Muscle of arm (tissue), 12 donors: Measurements from ENCODE around the gene ZNF467. TPM values are rescaled to one million over a fixed set of nuclear protein-coding genes. Genes with fewer than 3 reads are reported as not detected.

Experiments
- DNase-seq: peaks from one replicate; pipeline ENCODE4 v3.0.0-alpha.2; 2013
- polyA plus RNA-seq, 12 donors: library from polyadenylated mRNA; unstranded; fragments of 120-200 nt; gene quantifications; one replicate each; pipeline ENCODE4 v1.2.1, GENCODE V29; 2013; ENCODE audit not compliant: insufficient read length in 12 of 12

ZNF467 gene
- polyA plus RNA-seq, 12 donors: 4.8 to 15.1 (median 5.8) TPM; not detected in 1

DNA sequence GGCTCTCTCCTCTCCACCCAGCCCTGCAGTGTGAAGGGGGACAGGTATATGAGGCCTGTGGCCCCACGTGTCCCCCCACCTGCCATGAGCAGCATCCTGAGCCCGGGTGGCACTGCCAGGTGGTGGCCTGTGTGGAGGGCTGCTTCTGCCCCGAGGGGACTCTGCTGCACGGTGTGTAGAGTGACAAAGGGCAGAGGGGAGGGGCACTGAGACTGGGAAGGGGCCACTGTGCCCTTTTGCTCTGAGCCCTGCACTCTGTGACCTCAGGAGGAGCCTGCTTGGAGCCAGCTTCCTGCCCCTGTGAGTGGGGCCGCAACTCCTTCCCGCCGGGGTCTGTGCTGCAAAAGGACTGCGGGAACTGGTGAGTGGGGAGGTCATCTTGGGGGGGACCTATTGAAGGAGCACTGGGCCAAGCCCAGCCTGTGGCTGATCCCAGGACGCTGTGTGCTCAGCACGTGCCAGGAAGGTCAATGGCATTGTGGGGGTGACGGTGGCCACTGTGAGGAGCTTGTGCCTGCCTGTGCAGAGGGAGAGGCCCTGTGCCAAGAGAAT, 15.0 kb upstream of the ZNF467 start:
- DNase-seq: no peak

DNA sequence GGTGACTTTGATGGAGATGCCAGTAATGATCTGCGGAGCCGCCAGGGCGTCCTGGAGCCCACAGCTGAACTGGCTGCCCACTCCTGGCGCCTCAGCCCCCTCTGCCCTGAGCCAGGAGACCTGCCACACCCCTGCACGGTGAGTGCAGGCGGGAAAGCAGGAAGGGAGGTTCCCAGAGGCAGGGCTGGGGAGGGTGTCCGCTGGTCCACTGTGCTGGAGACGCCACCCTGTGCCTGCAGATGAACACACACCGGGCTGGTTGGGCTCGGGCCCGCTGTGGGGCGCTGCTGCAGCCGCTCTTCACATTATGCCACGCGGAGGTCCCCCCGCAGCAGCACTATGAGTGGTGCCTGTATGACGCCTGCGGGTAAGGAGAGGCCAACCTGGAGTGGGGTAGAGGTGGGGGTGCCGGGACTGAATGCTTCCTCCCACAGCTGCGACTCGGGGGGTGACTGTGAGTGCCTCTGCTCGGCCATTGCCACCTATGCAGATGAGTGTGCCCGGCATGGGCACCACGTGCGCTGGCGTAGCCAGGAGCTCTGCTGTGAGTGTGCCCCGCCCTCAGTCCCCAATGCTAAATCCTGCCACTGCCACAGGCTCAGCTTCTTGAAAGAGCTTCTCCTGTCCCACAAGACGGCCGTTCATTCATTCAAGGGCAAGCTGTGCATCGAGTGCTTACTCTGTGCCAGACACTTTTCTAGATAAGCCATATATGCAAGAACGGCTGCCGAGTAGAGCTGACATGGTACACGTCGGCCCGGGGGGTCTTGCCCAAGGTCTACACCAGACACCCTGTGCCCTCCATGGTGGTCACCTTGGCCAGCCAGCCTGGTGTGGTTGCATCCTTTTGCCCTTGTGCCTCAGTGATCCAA, 14.3 kb upstream of the ZNF467 start:
- DNase-seq: no peak

DNA sequence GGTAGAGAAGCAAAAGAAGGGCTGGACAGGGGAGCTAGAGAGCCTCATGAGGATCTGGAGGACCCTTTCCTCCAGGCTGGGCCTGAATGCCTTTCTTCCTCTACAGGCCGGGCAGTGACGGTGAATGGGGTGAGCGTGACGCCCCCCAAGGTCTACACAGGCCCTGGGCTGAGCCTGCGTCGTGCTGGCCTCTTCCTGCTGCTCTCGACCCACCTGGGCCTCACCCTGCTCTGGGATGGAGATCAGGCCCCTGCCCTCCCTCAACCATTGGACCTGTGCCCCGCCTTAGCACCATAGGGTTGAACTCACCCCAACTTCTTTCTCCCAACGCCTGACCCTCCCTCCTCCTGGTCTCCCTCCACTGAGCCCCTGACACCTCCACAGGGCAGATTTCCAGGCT, 12.6 kb upstream of the ZNF467 start:
- no peak for DNase-seq

DNA sequence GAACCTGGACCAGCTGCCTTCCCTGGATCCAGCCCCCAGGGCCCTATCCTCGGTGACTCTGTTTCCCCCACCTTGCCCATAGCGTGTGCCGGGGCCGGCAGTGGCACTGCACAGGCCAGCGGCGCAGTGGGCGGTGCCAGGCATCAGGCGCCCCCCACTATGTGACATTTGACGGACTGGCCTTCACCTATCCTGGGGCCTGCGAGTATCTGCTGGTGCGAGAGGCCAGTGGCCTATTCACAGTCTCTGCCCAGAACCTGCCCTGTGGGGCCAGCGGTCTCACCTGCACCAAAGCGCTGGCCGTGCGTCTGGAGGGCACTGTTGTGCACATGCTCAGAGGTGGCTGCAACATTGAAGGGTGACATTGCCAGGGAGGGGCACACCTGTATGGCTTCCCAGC, 12.0 kb upstream of the ZNF467 start:
- DNase-seq: no peak

DNA sequence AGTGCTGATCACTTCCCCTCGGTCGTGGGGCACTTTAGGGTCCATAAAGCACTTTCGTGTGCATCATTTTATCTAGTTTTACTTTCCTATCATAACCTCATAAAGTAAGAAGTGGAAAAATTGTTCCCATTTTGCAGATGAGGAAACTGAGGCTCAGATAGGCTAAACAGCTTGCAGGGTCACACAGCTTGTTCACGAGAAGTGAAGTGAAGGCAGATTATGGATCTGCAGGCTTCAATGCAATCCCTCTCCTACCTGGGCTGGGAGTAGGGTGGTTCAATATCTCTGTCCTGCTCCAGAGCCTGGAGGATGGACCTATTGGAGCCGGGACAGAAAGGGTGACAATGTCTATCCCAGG, 10.8 kb upstream of the ZNF467 start:
- DNase-seq: no peak

DNA sequence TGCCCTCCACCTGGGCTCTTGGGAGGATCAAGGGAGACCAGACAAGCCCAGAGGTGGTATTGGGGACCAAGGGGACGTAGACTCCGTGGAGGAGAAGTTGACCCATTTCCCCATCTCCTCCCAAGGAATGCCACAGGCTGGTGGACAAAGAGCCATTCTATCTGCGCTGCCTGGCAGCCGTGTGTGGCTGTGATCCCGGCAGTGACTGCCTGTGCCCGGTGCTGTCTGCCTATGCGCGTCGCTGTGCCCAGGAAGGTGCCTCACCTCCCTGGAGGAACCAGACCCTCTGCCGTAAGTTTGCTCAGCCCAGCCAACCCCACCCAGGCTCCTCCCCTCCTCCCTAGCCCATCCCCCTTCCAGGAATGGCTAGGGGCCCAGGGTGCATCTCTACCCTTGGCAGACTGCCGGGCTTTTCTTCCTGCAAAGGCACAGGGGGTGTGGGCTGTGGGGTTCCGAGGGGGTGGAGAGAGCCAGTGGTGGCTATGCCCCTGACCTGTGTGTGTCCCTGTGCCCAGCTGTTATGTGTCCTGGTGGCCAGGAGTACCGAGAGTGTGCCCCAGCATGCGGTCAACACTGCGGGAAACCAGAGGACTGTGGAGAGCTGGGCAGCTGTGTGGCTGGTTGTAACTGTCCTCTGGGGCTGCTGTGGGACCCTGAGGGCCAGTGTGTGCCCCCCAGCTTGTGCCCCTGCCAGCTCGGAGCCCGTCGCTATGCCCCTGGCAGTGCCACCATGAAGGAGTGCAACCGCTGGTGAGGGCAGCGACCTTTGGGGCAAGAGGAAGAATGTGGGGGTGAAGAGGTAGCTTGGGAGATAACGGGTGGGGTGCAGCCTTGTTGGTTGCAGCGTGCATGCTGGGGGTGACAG, 10.2 kb upstream of the ZNF467 start:
- DNase-seq: no peak

DNA sequence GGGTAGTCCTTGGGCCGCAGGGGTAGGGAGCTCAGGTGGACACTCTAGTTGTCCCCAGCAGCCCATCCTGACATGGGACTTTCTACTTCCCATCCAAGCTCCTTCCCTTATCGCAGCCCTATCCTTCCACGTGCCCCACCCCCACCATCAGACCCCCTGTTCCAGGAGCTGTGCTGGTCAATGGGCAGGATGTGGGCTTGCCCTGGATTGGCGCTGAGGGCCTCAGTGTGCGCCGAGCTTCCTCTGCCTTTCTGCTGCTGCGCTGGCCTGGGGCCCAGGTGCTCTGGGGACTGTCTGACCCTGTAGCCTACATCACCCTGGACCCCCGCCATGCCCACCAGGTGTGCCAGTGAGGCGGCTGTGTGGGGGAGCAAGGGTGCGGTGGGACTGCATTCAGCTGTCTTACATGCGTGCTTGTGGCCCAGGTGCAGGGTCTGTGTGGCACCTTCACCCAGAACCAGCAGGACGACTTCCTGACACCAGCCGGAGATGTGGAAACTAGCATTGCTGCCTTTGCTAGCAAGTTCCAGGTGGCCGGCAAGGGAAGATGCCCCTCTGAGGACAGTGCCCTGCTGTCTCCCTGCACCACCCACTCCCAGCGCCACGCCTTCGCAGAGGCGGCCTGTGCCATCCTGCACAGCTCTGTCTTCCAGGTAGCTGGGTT, 9.4 kb upstream of the ZNF467 start:
- no peak for DNase-seq

DNA sequence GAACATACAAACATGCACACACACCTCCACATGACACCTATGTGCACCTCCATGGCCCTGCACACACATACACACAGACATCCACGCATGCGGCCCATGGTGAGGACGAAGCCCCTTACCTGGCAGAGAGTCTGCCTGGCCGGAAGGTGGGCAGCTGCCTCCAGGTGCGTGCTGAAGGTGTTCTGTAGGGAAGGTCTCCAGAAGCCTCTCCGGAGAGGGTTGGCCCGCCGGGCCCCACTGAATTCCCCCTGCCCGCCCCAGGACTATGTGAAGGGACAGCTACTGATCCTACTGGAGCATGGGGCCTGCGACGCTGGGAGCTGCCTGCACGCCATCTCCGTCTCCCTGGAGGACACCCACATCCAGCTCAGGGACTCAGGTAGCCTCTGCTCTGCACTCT, 8.5 kb upstream of the ZNF467 start:
- no peak for DNase-seq

DNA sequence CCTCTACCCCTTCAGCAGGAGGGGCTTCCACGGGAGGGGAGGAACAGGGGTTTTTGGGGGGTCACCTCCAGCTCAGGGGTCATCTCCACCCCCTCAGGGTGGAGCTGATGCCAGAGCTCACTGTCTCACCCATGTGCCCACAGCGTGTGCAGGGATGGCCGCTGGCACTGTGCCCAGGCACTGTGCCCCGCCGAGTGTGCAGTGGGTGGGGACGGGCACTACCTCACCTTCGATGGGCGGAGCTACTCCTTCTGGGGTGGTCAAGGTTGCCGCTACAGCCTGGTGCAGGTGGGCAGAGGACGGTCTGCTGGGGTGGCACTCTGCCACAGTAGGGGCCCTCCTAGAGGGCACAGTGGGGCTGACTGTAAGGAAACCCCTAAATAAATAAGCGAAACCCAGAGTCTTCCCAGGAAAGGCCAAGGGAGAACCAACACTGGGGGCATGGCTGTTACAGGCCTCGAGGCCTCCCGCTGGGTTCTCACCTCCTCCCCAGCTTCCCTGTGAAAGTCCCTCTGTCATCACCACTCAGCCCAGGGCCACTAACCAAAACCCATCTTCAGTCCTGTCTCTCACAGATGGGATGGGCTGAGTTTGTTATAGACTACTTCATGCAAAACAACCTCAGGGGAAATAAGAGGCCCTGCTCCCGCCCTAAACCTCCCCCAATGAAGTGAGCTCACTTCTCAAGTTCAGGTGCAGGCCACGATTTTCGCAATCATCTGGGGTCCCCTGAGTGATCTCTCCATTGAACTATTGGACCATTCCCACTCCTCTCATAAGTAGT, 7.4 kb upstream of the ZNF467 start:
- DNase-seq: no peak

DNA sequence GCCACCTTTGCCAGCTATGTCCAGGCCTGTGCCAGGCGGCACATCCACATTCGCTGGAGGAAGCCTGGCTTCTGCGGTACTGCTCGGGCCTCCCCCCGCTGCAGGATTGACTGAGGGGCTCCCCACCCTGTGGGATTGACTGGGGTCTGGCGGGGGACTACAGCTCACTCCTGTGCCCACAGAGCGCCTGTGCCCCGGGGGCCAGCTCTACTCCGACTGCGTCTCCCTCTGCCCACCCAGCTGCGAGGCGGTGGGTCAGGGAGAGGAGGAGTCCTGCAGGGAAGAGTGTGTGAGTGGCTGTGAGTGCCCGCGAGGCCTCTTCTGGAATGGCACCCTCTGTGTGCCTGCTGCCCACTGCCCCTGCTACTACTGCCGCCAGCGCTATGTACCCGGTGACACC, 6.7 kb upstream of the ZNF467 start:
- no peak for DNase-seq

DNA sequence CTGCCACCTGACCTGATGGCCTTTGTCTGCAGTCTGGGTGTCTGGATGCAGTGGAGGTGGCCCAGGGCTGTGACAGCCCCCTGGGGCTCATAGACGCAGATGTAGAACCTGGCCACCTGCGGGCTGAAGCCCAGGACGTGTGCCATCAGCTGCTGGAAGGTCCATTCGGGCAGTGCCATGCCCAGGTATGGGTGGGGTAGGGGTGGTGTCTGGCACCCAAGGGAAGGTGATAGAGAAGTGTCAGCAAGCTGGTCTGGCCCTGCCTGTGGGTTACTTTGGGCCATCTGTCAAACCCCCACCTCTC, 6.1 kb upstream of the ZNF467 start:
- no peak for DNase-seq

DNA sequence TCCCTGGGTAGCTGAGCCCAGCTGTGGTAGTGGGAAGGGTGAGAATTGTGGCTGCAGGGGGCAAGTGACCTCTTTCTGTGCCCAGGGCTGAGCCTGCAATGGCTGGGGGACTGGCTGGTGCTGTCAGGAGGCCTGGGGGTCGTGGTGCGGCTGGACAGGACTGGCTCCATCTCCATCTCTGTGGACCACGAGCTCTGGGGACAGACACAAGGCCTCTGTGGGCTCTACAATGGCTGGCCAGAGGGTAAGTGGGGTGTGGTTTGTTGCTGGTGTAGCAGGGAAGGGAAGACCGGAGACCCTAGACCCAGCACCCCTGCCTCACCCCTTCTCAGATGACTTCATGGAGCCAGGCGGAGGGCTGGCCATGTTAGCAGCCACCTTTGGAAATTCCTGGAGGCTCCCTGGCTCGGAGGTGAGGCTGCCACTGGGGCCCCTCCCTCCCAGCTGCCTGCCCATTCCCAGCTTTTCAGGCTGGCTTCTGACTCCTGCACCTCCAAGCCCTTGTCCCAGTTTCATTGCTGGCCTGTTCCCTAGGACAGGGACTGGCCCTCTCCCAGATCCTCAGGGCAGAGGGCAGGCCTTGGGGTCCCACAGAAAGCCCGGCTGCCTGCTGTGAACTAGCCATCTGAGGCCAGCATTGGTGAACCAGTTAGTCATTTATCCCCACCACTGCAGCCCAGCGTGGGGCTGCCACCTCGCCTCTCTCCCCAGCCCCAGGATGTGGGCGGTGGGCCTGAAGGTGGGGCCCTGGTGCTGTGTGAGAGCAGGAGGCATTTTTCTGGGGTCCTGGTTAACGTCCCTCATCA, 5.5 kb upstream of the ZNF467 start:
- no peak for DNase-seq

DNA sequence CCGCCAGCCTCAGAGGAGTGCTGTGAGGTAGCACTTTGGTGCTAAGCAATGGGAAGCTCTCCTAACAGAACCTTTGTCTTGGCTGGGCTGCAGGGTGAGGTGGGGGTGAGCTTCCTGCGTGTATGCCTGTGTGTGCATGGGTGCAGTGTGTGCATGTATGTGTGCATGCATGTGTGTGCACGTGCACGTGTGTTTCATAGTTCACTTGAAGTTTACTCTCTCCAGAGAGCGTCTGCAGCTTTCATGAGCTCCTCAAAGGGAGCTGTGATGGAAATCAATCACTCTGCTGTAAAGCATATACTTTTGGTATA, 4.9 kb upstream of the ZNF467 start:
- DNase-seq: no peak

DNA sequence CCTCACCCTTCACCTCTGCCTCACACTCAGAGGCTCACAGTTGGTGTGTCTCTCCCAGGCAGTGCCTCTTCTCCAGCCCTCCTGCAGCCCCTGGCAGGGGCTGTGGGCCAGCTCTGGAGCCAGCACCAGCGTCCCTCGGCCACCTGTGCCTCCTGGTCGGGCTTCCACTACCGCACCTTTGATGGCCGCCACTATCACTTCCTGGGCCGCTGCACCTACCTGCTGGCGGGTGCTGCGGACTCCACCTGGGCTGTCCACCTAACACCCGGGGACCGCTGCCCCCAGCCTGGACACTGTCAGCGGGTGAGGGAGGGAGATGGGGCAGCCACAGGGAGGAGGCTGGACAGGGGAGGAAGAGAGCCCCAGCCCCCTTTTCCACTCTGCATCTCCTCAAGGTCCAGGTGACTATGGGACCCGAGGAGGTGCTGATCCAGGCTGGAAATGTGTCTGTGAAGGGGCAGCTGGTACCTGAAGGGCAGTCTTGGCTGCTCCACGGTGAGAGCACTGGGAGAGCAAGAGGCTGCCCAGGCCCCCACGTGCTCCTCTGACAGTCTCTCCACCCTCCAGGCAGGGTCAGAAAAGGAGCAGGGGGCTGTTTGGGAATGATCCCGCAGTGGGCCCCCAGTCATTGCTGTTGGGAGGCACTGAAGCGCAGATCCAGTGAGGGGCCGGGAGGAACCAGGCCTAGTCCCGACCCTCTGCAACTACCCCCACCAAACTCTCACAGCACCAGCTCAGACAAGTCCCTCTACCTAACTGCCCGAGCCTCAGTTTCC, 4.4 kb upstream of the ZNF467 start:
- DNase-seq: no peak

DNA sequence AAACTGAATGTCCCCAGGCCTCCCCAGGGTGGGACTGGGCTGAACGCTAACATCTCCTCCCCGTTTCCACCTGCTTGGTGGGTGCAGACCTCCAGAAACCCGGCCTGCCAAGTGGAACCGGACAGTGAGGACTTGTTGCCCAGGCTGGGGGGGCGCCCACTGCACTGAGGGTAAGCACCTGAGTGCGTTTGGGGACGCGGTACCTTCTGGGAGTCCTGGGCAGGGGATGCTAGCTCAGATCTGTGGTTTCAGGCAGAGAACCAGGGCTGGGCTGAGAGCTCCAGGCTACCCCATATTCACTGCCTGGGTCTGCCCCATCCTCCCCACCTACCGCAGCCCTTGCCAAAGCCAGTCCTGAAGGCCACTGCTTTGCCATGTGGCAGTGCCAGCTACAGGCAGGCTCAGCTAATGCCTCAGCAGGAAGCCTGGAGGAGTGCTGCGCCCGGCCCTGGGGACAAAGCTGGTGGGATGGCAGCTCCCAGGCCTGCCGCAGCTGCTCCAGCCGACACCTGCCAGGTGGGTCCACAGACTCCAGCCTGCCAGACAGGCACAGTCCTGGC, 3.5 kb upstream of the ZNF467 start:
- DNase-seq: no peak

DNA sequence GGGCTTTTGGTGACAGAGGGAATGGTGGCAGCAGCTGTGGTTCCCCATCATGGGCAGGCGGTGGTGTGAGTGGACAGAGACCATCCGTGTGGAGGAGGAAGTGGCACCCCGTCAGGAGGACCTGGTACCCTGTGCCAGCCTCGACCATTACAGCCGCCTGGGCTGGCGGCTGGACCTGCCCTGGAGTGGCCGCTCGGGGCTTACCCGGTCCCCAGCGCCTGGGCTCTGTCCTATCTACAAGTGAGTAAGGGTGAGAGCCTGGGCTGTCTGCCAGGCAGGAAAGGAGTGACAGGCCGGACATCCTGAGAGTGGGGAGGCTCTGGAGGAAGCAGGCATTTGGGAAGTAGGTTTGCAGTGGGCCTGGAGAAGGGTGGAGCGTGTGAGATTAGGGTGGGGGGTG, 2.9 kb upstream of the ZNF467 start:
- DNase-seq: no peak

DNA sequence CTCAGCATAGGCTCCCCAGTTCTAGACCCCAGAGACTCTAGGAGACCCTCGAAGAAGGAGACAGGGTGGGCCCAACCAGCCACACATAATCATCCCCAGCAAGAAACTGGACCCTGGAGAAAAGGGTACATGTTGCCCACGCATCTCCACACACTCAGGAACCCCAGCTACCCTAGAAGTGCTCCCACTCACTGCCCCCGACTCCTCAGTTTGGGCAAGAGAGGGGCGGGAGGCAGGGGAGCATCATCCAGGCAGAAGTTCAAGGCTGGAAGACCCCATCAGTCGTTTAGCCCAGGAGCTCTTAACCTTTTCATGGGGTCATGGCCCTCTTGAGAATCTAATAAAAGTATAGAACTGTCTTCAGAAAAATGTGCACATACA, 1.8 kb upstream of the ZNF467 start:
- no peak for DNase-seq

DNA sequence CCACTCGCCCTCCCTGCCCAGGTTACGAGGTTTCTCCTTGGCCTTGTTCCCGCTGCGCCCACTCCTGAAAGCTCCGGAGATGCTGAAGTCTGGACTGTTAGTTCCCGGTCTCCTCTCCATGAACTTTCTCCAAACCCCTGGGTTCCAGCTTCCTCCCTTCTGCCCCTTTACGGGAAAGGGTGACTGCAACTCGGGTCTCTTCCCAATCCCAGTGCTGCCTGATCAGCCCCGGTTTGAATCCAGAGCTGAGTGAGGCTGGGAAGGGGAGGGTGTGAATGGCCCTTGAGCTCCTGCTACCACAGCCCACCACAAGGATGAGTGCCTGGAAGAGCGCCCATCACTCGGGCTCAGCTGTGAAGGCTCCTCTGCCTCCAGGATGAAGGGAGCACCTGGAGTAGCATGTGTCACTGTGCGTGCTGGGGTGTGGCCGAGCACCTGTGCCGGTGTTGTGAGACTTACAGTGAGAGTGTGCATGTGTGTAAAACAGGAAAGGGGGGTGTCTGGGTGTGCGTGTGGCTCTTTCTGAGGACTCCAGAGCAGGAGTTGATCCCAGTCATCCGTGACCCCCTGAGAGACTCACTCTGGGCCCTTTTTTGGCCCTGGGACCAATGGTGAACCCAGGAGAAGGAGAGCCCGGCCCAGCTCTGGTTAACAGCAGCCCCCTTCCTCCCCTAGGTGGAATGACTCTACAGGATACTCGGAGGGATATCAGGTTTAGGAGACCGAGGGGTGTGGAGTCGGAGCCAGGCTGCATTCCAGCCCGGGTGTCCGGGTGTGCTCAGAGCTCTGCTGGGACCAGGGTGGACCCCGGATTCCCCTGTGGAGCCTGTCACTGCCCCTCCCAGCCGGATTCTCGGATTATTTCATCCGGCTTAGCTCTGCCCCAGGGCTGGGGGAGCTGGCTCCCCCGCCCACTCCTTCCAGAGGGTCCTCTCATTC, 1.1 kb upstream of the ZNF467 start:
- no peak for DNase-seq

DNA sequence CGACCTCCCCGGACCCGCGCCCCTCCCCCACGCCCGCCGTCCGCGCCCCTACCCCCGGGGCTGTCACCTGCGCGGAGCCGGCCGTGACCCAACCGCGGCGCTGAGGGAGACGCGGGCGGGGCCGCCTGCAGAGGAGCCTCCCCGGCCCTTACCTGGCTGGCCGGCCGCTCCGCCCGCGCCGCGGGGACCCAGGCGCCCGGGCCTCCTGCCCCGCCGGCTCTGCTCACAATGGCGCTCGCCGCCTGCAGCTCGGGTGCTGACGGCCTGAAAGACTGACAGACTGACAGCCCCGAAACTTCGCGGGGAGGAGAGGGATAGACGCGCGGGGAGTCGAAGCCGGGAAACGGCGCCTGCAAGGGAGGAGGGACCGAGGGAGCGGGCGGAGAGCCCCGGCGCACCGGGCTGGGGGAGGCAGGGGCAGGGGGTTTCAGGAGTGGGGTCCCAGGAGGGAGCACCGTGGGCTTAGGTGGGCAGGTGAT, 393 bp downstream of the ZNF467 start:
- no peak for DNase-seq
